HEK293 (cell line): ENCODE data around the gene SESTD1.

Experiments used
- CTCF ChIP-seq: fragments of 450-650 bp; formaldehyde crosslinking; IDR thresholded peaks from 2 replicates; pipeline ENCODE4 v1.5.1; 2016; ENCODE audit warnings: missing biosample characterization, missing genetic modification characterization
- REST ChIP-seq: fragments of 450-650 bp; formaldehyde crosslinking; IDR thresholded peaks from 2 replicates; pipeline ENCODE4 v1.5.1; 2016; ENCODE audit warnings: missing biosample characterization, missing genetic modification characterization
- ZNF558 ChIP-seq: fragments of 450-650 bp; formaldehyde crosslinking; IDR thresholded peaks from 2 replicates; pipeline ENCODE4 v1.5.1; 2016; ENCODE audit warnings: missing biosample characterization, missing genetic modification characterization
- ZNF670 ChIP-seq: fragments of 450-650 bp; formaldehyde crosslinking; IDR thresholded peaks from 2 replicates; pipeline ENCODE4 v1.5.1; 2016; ENCODE audit warnings: missing biosample characterization, missing genetic modification characterization, low read depth
- TF ChIP-seq, protein P1 (sequence below): fragments of 450-650 bp; IDR thresholded peaks from 2 replicates; pipeline ENCODE4 v1.5.1; 2018; ENCODE audit warnings: missing biosample characterization, mild to moderate bottlenecking, missing genetic modification characterization
- TF ChIP-seq, protein P2 (sequence below): fragments of 450-650 bp; formaldehyde crosslinking; IDR thresholded peaks from 2 replicates; pipeline ENCODE4 v1.5.1; 2017; ENCODE audit warnings: missing biosample characterization, mild to moderate bottlenecking, missing genetic modification characterization, moderate library complexity

DNA sequence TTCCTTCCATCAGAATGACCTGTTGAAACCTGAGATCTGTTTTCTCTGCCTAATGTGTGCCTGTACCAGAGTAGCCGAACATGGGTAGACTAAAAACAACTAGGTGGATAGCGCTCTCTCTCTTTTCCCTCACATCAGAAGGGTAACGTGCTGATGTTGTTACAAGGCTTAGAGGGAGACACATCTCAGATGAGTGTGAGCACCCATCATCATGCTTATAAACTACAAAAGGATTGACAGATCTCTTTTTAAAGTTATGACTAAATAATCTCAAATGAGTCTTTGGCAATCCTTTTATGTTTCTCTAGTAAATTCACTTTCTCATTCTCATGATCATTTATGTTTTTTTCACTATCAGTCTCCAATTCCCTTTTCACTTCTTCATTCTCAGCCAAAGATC, 139.2 kb downstream of the SESTD1 start:
- TF ChIP-seq REST (tag by site-specific recombination) = no peak
- TF ChIP-seq, protein P1, sequence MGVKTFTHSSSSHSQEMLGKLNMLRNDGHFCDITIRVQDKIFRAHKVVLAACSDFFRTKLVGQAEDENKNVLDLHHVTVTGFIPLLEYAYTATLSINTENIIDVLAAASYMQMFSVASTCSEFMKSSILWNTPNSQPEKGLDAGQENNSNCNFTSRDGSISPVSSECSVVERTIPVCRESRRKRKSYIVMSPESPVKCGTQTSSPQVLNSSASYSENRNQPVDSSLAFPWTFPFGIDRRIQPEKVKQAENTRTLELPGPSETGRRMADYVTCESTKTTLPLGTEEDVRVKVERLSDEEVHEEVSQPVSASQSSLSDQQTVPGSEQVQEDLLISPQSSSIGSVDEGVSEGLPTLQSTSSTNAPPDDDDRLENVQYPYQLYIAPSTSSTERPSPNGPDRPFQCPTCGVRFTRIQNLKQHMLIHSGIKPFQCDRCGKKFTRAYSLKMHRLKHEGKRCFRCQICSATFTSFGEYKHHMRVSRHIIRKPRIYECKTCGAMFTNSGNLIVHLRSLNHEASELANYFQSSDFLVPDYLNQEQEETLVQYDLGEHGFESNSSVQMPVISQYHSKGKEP (tag by site-specific recombination) = no peak
- TF ChIP-seq ZNF670 = no peak
- TF ChIP-seq, protein P2, sequence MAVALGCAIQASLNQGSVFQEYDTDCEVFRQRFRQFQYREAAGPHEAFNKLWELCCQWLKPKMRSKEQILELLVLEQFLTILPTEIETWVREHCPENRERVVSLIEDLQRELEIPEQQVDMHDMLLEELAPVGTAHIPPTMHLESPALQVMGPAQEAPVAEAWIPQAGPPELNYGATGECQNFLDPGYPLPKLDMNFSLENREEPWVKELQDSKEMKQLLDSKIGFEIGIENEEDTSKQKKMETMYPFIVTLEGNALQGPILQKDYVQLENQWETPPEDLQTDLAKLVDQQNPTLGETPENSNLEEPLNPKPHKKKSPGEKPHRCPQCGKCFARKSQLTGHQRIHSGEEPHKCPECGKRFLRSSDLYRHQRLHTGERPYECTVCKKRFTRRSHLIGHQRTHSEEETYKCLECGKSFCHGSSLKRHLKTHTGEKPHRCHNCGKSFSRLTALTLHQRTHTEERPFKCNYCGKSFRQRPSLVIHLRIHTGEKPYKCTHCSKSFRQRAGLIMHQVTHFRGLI (tag by site-specific recombination) = no peak
- no peak for TF ChIP-seq CTCF (tag by site-specific recombination)
- no peak for TF ChIP-seq ZNF558
